GM21381 (cell line): ENCODE data around the gene TBC1D2B.
A peak's percentile ranks its signal among the peaks of the same experiment; 100 is the strongest.
"Not testable (repeated sequence)": the region's sequence is repeated elsewhere in the genome, so short reads cannot be mapped to it uniquely, and the experiment has no call there.

Experiments used
- ATAC-seq: cut with Tn5 transposase; IDR thresholded peaks from one replicate; pipeline ENCODE4 v1.9.1; 2021; ENCODE audit warnings: mild to moderate bottlenecking, moderate library complexity; ENCODE audit not compliant: unreplicated experiment

The TBC1D2B gene

DNA sequence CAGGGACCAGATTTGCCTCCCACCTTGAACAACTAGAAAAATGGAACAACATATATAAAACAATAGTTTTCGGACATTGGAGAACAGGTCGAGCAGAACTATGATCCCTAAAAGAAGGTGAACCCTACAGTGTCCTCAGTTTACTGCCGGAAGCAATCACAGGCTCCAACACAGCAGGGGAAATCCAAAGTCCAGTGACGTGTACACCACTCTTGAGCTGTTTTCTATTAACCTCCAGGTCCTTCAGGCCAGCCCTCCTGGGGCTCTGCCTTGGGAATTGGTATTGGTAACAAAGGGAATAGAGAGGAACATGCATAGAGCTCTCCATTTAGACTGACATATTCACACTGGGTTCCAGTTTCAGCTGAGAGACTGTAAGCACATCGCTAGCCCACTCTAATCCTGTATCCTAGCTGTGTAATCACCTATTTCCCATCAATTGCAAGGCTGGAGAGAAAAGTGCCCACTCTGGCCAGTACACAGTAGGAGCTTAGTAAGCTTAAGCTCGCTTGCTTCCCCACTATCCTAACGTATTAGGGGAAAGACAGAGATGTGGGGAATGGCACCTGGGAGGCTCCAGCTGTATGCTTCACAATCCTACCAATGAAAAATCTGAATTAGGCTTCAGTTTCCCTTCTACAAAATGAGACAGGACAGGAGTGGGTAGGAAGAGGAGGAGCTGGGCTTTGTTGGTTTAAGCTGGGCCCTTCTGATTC lies 118.6 kb downstream of the TBC1D2B start:
- not testable (repeated sequence) for ATAC-seq

DNA sequence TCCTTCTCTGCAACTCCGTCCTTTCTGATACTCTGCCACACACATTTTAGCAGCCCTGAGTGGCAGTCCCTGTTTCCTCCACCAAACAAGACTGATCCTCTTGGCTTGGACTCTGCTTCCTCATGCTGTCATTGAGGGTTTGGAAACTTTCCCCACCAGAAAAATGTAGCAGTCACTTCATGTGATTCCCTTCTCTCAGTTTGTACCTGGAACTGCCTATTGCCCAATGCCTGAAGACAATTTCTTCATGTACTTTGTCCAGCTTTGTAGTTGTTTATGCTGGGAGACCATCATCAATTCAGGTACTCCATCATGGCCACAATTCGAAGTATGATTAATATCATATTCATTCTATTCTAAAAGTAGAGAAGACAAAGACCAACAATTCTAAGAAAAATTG lies 119.5 kb downstream of the TBC1D2B start:
- ATAC-seq, result not testable (repeated sequence)

DNA sequence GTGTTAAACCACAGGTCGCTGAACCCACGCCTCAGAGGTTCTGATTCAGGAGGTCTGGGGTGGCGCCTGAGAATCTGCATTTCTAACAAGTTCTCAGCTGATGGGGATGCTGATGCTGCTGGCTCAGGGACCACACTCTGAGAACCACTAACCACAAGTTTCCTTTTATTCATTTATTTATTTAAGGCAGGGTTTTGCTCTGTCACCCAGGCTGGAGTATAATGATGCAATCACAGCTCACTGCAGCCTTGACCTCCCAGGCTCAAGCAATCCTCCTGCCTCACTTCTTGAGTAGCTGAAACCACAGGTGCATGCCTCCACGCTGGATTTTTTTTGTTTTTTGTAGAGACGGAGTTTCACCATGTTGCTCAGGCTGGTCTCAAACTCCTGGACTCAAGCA lies 123.6 kb downstream of the TBC1D2B start:
- peak; percentile 58 for ATAC-seq

DNA sequence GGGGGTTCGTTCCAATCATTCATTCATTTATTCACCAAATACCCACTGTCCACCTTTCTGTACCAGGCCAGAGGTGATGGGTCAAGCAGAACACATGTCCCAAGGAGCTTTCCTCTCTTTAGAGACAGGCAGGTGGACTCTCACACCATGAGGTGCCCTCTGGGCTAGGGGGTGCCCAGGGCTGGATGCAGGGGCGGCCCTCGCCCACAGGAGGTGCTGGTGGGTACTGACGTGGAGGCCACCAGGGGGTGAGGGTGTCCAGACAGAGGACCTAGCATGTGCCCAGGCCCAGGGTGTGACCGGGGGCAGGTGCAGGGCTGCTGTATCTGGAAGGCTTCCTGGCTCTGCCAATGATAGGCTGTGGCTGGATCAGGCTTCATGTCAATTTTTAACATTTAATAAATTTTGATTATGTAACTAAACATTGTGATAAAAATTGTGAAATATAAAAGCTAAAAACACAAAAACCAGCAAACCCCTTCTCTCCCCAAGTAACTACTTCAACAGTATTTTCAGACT lies 124.5 kb downstream of the TBC1D2B start:
- ATAC-seq, result not testable (repeated sequence)

DNA sequence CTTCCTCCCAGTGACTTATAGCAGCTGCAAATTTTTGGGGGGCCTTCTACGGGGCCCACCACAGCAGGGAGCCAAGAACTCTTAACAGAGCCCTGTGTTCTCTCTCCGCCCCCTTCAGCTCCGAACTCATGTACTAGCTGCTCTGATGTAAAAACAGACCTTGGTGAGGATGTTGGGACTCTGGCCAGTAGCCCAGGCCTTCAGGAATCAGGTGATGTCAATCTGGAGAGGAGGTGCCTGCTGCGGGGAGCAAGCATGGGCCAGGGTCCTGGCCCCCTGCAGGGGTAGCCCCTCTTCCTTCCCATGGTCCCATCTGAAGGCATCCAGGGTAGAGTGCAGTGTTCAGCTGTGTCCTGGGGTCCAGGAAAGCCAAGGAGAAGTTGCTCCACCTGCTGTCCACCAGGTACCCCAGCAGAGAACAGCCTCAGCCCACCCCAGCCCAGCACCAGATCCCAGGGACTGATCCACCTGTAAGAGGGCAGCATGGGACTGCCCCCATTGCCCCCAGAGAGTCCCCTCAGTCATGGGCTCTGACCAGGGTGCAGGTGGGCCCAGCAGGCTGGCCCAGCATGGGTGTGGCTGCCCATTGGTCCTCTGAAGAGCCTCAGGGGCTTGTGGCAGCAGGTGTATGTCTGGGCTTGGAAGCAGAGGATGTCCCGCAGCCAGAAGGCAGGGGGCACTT lies 126.3 kb downstream of the TBC1D2B start:
- not testable (repeated sequence) for ATAC-seq

DNA sequence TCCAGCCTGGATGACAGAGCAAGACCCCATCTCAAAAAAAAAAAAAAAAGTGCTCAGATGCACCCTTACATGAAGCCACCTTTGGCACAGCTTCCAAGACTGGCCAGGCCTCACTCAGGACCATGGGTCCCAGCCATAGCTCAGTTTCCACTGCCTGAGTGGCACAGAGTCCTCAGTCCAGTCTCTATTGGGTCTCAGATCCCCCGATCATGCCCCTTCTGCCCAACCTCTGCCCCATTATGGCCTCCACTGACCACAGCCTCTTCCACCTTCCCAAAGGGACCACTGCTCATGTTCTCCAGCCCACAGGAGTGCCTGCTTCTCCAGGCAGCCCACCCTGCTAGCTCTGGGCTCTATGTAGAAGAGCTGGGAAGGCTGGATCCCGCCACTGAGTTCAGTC lies 127.0 kb downstream of the TBC1D2B start:
- ATAC-seq, result not testable (repeated sequence)

DNA sequence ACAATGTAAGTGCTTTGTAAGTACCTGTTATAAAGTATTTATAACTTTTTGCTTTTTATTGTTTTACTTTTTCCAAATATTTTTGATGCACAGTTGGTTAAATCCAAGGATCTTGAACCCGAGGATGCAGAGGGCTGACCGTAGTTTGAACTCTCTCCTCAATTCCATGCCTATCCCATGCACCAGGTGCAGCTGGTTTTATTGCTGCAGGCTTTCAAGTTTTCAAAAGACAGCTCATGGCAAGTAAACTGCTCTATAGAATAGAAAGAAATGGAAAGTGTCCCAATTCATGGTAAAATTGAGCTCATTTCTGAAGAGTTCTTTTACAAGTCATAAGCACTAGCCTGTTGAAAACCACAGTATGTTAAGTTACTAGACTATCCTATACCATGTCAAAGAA lies 131.9 kb downstream of the TBC1D2B start:
- ATAC-seq, result no peak
